ENCODE results near the gene SYAP1.
"Not testable (repeated sequence)": the region's sequence is repeated elsewhere in the genome, so short reads cannot be mapped to it uniquely, and the experiment has no call there.

SYAP1 gene

GRCh38 chrX:16719334-16720084 is at the start of gene SYAP1:
Gene SYAP1, plus strand, starts transcription at chrX:16719612. Its CDS starts 113 bp downstream, at chrX:16719725.
- peak; percentile 92 for DNase-seq

- DNase-seq: peak; percentile 5
Observed at GRCh38 chrX:16671005-16671404, 48.4 kb upstream of the SYAP1 start.

GRCh38 chrX:16678689-16679088 is 40.7 kb upstream of the SYAP1 start:
- DNase-seq: no peak

DNA sequence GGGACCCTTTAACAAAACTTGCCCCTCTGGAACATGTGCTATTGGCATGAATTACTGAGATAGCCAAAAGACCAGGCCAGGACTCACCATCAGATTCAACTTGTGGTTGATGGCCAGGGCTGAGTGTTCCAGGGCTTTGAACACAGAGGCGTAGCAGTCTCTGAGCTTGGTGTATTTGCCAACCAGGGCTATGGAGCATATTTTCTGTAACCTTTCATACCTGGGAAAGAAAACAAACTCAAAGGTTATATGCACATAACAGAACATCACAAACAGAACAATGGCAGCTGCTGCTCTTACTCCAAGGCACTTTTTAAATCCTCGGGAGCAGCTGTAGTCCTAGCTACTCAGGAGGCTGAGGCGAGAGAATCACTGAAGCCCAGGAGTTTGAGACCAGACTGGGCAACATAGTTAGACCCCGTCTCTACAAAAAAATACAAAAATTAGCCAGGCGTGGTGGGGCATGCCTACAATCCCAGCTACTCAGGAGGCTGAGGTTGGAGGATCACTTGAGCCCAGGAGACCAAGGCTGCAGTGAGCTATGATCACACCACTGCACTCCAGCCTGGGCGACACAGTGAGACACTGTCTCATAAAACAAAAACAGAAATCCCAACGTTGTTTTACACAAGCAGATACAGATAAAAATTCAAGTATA is 36.3 kb upstream of the SYAP1 start:
- no peak for DNase-seq

- DNase-seq: no peak
Observed at GRCh38 chrX:16687514-16687913, 31.9 kb upstream of the SYAP1 start.

- peak; percentile 67 for DNase-seq
Observed at GRCh38 chrX:16695079-16695676, 24.2 kb upstream of the SYAP1 start.

DNA sequence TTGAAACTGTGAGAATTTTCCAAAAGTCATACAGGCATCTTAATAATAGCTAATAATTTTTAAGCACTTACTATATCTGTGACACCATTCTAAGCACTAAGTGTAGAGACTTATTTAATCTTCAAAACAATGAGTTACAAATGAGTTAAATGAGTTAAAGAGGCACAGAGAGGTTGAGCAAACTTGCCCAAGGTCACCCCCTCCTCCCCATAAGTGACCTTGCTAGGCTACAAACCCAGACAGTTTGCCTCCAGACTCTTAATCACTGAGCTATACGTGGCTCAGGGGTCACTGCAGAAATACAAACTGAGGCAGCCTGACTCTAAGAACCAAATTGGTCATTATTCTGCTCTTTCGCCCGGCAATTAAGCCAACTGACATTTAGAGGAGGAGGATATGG is 22.5 kb upstream of the SYAP1 start:
- no peak for DNase-seq

- no peak for DNase-seq
Observed at GRCh38 chrX:16699389-16699788, 20.0 kb upstream of the SYAP1 start.

- DNase-seq: no peak
Observed at GRCh38 chrX:16700734-16701133, 18.7 kb upstream of the SYAP1 start.

GRCh38 chrX:16702700-16703599 is 16.5 kb upstream of the SYAP1 start:
- DNase-seq: no peak

- no peak for DNase-seq
Observed at GRCh38 chrX:16705370-16705769, 14.0 kb upstream of the SYAP1 start.

- DNase-seq: no peak
Observed at GRCh38 chrX:16708016-16708415, 11.4 kb upstream of the SYAP1 start.

GRCh38 chrX:16711219-16711811 is 8.1 kb upstream of the SYAP1 start:
- DNase-seq: no peak

- no peak for DNase-seq
Observed at GRCh38 chrX:16711893-16712547, 7.4 kb upstream of the SYAP1 start.

DNA sequence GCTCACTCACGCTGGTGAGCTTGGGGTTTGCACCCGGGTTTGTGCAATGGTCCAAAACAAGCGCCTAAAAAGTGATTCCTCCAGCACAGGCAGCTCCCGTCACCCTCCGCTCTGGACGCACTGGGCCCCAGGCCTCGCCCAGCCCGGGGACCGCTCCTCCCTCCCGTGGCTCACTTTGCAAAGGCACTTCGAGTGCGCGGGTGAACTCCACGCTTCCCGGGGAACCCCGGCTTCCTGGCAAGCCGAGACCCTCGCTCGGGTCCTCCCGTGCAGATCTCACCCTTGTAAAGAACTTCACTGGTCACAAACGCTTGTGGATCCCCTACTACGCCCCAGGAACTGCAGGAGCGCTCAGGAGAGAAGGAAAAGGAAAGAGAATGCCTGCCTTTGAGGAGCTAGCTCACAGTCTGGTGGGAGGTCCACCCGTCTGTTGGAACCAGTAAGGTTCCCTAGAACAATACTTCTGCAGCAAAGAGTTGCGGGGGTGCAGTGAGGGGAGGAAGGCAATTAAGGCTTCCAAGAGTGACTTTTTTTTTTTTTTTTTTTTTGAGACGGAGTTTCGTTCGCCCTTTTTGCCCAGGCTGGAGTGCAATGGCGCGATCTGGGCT is 6.8 kb upstream of the SYAP1 start, which contains the start of gene CTPS2:
CTPS2 (minus strand) TSS at position 122 of the 608 bp plus-strand sequence. CDS start 9,767 bp downstream, outside the sequence.
- peak; percentile 70 for DNase-seq

DNA sequence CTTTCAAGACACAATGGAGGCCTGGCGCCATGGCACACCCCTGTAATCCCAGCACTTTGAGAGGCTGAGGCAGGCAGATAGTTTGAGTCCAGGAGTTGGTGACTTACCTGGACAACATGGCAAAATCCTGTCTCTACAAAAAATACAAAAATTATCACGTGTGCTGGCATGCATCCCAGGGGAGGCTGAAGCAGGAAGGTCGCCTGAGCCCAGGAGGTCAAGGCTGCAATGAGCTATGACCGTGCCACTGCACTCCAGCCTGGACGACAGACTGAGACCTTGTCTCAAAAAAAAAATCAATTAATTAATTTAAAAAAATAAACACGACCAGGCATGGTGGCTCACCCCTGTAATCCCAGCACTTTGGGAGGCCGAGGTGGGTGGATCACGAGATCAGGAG is 4.9 kb upstream of the SYAP1 start:
- no peak for DNase-seq

DNA sequence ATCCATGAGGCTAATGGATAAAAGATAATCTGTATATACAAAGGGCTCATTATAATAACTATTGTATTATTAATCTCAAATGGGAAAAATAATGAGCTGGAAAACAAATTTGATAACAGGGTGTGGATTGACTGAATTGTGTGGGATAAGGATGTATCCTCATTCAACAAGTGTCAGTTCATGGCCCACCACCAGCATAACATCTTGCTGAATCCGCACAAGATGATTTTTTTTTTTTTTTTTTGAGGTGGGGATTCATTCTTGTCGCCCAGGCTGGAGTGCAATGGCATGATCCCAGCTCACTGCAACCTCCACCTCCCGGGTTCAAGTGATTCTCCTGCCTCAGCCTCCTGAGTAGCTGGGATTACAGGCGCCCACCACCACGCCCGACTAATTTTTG is 3.8 kb upstream of the SYAP1 start:
- DNase-seq: not testable (repeated sequence)

- DNase-seq: not testable (repeated sequence)
Observed at GRCh38 chrX:16716451-16716850, 3.0 kb upstream of the SYAP1 start.

DNA sequence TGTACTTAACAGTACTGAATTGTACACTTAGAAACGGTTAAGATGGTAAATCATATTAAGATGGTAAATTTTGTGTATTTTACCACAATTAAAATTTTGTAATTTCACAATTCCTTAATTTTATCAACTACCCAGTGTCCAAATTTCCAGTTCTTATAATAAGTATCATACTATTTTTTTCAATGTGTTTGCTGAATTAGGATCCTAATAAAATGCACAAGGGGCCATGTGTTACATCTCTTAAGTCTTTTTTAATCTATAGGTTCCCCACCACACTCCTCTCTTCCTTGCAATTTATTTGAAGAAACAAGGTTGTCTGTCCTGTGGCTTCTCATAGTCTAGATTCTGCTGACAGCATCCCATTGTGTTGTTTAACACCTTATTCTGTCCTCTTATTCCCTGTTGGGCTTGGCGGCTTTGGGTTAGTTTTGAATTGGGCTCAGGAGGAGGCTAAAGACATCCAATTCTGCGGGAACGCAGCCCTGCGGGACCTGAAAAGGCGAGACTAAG is 533 bp upstream of the SYAP1 start:
- DNase-seq: no peak

DNA sequence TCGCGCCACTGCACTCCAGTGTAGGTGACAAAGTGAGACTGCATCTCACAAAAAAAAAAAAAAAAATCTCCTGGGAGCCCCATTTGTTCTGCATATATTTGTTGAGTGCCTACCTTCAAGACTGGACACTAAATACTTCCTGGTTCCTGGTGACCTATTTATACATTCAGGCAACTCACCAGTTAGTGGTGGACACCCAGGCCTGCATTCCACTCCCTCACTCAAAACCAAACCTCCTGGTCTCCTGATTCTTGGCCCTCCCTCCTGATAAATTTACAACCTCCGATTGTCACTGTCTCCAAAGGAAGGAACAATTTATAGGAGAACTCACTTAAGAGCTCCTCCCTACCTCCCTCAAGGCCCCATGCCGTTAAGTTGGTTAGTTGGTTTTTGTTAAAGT is 3.1 kb downstream of the SYAP1 start:
- no peak for DNase-seq

DNA sequence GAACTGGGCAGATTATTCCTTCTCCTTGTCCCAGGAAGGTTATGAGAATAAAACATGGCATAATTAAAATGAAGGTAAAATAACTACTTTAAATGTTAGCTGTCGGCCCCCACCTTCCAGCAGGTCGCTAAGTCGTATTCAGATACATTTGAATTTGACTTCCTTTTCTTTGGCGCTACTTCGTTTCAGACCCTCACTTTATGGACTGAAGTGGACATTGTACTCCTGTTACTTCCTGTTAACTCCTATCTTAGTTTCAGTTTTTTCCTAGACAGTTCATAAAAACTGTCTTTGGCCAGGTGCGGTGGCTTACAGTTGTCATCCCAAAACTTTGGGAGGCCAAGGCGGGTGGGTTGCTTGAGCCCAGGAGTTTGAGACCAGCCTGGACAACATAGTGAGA is 5.7 kb downstream of the SYAP1 start:
- no peak for DNase-seq
